ENCODE results near the gene CACNA2D2. TPM values are rescaled to one million over a fixed set of nuclear protein-coding genes. Genes with fewer than 3 reads are reported as not detected.
A peak's percentile ranks its signal among the peaks of the same experiment; 100 is the strongest.

The CACNA2D2 gene
- total RNA-seq, 1 donor from 2014 or later: 1.00 TPM

DNA sequence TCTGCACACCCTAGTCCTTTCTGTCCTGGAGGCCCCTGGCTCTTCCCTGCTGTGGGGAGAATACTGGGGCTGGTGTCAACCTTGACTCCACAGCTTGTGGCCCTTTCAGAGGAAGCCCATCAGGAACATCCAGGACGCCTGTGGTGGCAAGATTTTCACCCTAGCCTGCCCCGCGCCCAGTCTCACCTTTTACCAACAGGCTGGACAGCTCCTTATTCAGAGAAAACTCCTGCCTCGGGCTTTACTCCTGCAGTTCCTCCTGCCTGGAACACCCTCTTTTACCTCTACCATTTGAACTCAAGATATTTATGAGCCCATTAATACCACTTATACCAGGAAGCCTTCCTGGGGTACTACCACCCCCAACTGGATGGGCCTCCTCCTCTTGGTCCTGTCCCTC lies 2.7 kb upstream of the CACNA2D2 start:
- no peak overlapping the region for H3K4me3 Mint-ChIP-seq (ENCODE audit: unreplicated experiment)
- H3K27me3 ChIP-seq (ENCODE audit: insufficient read depth, low read length): peaks cover 39% of the 10 kb centered on the region
- no peak overlapping the region for H3K4me2 ChIP-seq (ENCODE audit: low read length)
- no peaks in the 10 kb centered on the region for H4K20me1 ChIP-seq (ENCODE audit: insufficient read depth, low read length)
- FAIRE-seq (no peak), DNase-seq (ENCODE audit: low read depth) (no peak)
- H3K9me3 ChIP-seq (ENCODE audit: insufficient read depth, low read depth, low read length): no peaks in the 10 kb centered on the region
- H3K9me3 Mint-ChIP-seq (ENCODE audit: unreplicated experiment): peaks cover 3% of the 10 kb centered on the region
- H2AFZ ChIP-seq (ENCODE audit: low read depth, low read length): no peak overlapping the region
- no peaks in the 10 kb centered on the region for H3K36me3 ChIP-seq (ENCODE audit: insufficient read depth, low read length)
- H3K27ac ChIP-seq (ENCODE audit: low read depth, low read length): no peak overlapping the region
- no peaks in the 10 kb centered on the region for H3K79me2 ChIP-seq (ENCODE audit: insufficient read depth, low read length)
- no peak overlapping the region for H3K9ac ChIP-seq (ENCODE audit: low read length)
- TF ChIP-seq EZH2 (IDR thresholded peaks at IDR 0.05; ENCODE audit: insufficient read depth, low read length) (no peak), CTCF (IDR thresholded peaks at IDR 0.05; ENCODE audit: insufficient read depth, low read depth, low read length) (no peak)
- no peaks in the 10 kb centered on the region for H3K36me3 Mint-ChIP-seq (ENCODE audit: low read depth, unreplicated experiment)
- peaks cover 68% of the 10 kb centered on the region for H3K27me3 Mint-ChIP-seq (ENCODE audit: low read depth, unreplicated experiment)
- peaks cover 3% of the 10 kb centered on the region for H3K4me1 ChIP-seq (ENCODE audit: insufficient read depth, low read length)
- no peak overlapping the region for H3K27ac Mint-ChIP-seq (ENCODE audit: unreplicated experiment)
- H3K4me3 ChIP-seq (ENCODE audit: insufficient read depth, low read depth, low read length): no peak overlapping the region
- H3K4me1 Mint-ChIP-seq (ENCODE audit: low read depth, unreplicated experiment): no peaks in the 10 kb centered on the region

DNA sequence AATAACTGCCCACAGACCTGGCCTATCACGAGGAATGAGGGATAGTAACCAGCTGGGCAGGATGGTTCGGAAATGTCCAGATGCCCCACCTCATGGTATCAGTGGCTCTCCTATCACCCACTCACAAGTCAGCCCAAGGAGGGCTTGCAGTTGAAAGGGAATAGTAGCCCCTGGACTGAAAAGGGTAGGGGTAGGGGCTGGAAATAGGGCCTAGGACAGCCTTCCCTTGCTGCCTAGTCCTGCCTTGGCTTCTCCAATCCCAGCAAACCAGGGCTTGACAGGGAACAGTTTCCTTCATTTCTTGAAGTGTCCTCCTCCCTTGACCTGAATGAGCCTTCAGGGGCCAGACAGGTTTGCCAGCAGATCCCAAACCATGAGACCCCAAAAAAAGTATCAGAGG lies 1.2 kb upstream of the CACNA2D2 start:
- DNase-seq (ENCODE audit: low read depth) (no peak), FAIRE-seq (no peak)
- Histone ChIP-seq H2AFZ (ENCODE audit: low read depth, low read length) (no peak overlapping the region), H4K20me1 (ENCODE audit: insufficient read depth, low read length) (no peaks in the 10 kb centered on the region), H3K27ac (ENCODE audit: low read depth, low read length) (no peak overlapping the region), H3K36me3 (ENCODE audit: insufficient read depth, low read length) (no peaks in the 10 kb centered on the region), H3K4me3 (ENCODE audit: insufficient read depth, low read depth, low read length) (no peak overlapping the region), H3K4me1 (ENCODE audit: insufficient read depth, low read length) (peaks cover 3% of the 10 kb centered on the region), H3K4me2 (ENCODE audit: low read length) (no peak overlapping the region), H3K79me2 (ENCODE audit: insufficient read depth, low read length) (no peaks in the 10 kb centered on the region), H3K9ac (ENCODE audit: low read length) (no peak overlapping the region), H3K9me3 (ENCODE audit: insufficient read depth, low read depth, low read length) (no peaks in the 10 kb centered on the region), H3K27me3 (ENCODE audit: insufficient read depth, low read length) (peaks cover 41% of the 10 kb centered on the region)
- Mint-ChIP-seq H3K27me3 (ENCODE audit: low read depth, unreplicated experiment) (peaks cover 67% of the 10 kb centered on the region), H3K4me3 (ENCODE audit: unreplicated experiment) (no peak overlapping the region), H3K27ac (ENCODE audit: unreplicated experiment) (no peak overlapping the region), H3K9me3 (ENCODE audit: unreplicated experiment) (no peaks in the 10 kb centered on the region), H3K36me3 (ENCODE audit: low read depth, unreplicated experiment) (no peaks in the 10 kb centered on the region), H3K4me1 (ENCODE audit: low read depth, unreplicated experiment) (no peaks in the 10 kb centered on the region)
- no peak for TF ChIP-seq CTCF (IDR thresholded peaks at IDR 0.05; ENCODE audit: insufficient read depth, low read depth, low read length)
- TF ChIP-seq EZH2 (IDR thresholded peaks at IDR 0.05; ENCODE audit: insufficient read depth, low read length): no peak

DNA sequence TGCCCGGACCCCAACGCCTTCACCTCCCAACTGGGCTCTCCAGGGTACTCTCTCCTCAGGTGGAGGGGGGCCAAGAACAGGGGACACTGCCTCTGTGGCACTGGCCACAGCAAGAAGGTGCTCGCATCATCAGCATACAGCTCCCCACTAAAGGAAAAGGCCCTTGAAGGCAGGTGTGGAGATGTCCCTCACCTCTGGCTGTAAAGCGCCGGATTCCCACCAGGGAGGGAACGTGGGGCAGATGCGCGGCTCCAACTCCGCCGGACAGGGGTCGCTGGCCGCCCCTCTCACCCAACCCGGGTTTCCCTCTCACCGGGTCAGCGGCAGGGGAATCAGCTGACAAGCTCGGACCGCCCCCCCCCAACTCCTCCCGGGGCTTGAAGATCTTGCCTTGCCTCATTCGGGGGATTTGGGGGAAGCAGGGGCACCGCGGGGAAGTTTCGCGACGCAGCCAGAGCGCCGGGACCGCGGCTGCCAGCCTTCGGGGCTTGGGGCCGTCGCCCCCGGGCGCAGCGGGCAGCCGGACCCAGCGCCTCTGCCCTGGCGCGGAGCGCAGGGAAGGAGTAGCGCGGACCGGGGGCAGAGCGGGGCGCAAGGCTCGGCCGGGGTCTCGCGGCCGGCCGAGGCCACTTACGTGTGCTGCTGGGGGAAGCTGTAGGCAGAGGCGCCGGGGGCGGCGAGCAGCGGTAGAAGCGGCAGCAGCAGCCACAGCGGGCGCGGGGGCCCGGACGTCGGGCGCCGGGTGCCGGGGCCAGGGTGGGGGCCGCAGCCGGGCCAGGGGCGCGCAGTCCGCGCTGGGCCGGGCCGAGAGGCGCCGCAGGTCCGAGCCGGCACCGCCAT lies 630 bp downstream of the CACNA2D2 start:
- H3K36me3 ChIP-seq (ENCODE audit: insufficient read depth, low read length): no peaks in the 10 kb centered on the region
- H3K4me1 Mint-ChIP-seq (ENCODE audit: low read depth, unreplicated experiment): no peaks in the 10 kb centered on the region
- H3K27me3 Mint-ChIP-seq (ENCODE audit: low read depth, unreplicated experiment): peaks cover 70% of the 10 kb centered on the region
- no peak overlapping the region for H3K27ac ChIP-seq (ENCODE audit: low read depth, low read length)
- no peak overlapping the region for H3K9ac ChIP-seq (ENCODE audit: low read length)
- FAIRE-seq: no peak
- no peaks in the 10 kb centered on the region for H3K9me3 ChIP-seq (ENCODE audit: insufficient read depth, low read depth, low read length)
- H3K9me3 Mint-ChIP-seq (ENCODE audit: unreplicated experiment): no peaks in the 10 kb centered on the region
- peaks cover 2% of the 10 kb centered on the region for H3K36me3 Mint-ChIP-seq (ENCODE audit: low read depth, unreplicated experiment)
- H3K4me3 Mint-ChIP-seq (ENCODE audit: unreplicated experiment): peak overlapping the region; percentile 57
- DNase-seq (ENCODE audit: low read depth): no peak
- TF ChIP-seq CTCF (IDR thresholded peaks at IDR 0.05; ENCODE audit: insufficient read depth, low read depth, low read length) (no peak), EZH2 (IDR thresholded peaks at IDR 0.05; ENCODE audit: insufficient read depth, low read length) (peak; percentile 93)
- peak overlapping the region; percentile 74 for H3K4me2 ChIP-seq (ENCODE audit: low read length)
- peaks cover 44% of the 10 kb centered on the region for H3K27me3 ChIP-seq (ENCODE audit: insufficient read depth, low read length)
- H4K20me1 ChIP-seq (ENCODE audit: insufficient read depth, low read length): no peaks in the 10 kb centered on the region
- H3K4me1 ChIP-seq (ENCODE audit: insufficient read depth, low read length): peaks cover 3% of the 10 kb centered on the region
- no peak overlapping the region for H3K4me3 ChIP-seq (ENCODE audit: insufficient read depth, low read depth, low read length)
- H3K27ac Mint-ChIP-seq (ENCODE audit: unreplicated experiment): no peak overlapping the region
- H2AFZ ChIP-seq (ENCODE audit: low read depth, low read length): no peak overlapping the region
- no peaks in the 10 kb centered on the region for H3K79me2 ChIP-seq (ENCODE audit: insufficient read depth, low read length)
